UCSD-AML1 (cell line): ENCODE data around the gene SP2.

Experiments
- DNase-seq: peaks from one replicate; lab custom pipeline; 2025; ENCODE audit not compliant: unreplicated experiment; lab: John Stamatoyannopoulos, UW

Gene SP2

DNA sequence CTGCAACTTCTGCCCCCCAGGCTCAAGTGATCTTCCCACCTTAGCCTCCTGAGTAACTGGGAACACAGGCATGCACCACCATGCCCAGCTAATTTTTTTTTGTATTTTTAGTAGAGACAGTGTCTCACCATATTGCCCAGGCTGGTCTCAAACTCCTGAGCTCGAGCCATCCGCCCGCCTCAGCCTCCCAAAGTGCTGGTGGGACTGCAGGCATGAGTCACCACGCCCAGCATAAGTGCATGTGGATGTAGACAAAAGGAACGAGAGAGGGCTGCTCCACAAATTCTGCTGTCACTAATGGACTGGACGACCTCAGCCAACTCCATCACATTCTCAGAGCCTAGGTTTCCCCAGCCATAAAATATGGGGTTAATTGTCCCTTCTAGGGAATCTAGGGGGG is 7.7 kb upstream of the SP2 start:
- no peak for DNase-seq

DNA sequence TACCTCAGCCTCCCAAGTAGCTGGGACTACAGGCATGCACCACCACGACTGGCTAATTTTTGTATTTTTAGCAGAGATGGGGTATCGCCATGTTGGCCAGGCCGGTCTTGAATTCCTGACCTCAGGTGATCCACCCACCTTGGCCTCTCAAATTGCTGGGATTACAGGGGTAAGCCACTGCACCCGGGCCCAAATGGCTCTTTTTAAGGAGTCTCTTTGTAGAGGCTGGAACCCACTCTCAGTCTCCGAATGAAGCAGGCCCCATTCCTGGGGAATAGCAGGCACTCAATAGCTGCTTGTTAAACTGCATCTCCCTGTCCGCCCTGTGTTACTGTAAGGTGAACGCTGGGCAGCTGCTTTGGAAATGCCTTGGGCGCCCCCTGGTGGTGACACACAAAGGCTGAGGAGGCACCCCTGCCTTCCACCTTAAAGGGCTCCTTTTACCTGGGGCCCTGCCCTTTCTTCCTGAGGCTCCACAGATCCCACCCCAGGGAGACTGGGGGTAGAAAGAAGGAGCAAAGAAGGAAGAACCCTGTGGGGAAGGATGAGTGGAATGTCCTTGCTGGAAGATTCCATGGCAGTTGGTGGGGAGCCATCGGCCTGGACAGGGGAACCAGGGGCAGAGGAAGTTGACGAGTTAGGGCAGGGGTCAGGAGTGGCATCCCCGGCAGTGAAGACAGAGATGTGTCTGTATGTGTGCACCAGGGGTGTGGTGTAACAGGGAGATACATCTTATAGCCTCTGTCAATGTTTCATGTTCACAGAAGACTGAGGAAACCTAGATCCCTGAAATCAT is 6.1 kb upstream of the SP2 start:
- DNase-seq, result peak; percentile 82

DNA sequence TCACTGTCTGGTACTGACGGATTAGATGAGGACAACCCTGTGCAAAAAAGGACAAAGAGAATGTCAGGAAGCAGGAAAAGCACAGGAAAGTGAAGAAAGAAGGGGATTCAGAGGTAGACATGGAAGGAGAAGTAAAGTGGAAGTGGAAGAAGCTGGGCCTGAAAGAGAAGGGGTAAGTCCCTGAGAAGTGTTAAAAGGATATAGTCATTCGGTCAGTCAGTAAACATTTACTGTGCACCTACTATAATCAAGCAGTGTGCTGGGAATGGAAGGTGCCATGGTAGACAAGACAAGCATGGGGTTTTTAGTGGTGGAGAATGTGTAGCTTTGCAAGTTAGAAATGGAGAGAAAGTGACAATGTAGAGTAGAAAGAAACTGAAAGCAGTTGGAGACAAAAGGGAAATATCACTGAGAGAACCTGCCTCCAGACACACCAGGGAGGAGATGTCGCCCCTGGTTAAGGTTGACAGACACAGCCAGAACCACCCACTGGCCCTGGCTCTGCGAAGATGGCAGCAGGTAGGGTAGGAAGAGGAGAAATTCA is 4.4 kb upstream of the SP2 start:
- DNase-seq, result no peak

DNA sequence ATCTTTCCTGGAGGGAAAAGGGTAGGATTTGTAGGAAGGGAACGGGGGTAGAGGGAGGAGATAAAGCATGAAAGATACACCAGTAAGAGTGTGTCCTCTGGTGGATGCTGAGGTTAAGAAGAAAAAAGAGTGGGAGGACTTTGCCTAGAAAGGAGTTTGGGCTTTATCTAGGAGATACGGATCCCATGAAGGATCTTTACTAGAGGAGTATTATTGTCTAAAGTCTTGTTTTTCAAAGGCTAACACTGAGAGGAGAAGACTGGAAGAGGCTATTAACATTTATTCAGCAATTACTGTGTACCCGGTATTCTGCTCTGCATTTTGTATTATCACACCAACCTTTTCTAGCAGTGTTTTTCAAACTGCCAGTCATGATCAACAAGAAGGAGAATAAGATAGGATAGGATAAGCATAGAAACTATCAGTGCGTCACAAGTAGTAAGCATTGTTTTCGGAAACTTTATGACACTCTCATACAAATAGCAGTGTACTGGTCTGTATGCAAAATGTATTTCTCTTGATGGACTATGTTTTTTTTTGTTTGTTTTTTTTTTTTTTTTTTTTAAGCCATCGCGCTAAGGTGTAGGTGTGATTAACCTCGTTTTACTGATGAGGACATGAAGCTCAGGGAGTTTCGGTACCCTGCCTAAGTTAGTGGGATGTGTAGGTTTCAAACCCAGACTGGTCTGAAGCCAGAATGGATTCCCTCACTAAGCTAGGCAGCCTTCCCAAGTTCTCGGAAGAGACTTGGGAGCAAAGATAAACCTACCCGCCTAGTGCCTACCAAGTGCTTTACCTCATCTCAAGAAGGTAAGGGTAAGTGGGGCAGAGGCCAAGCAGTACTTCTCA is 1.3 kb upstream of the SP2 start:
- no peak for DNase-seq

- peak; percentile 63 for DNase-seq
These were observed 635 bp upstream of the SP2 start for GRCh38 chr17:47895347-47895855.

GRCh38 chr17:47896672-47897490 is 845 bp downstream of the SP2 start:
- no peak for DNase-seq

- no peak for DNase-seq
These were observed 1.5 kb downstream of the SP2 start for GRCh38 chr17:47897561-47897960.

DNA sequence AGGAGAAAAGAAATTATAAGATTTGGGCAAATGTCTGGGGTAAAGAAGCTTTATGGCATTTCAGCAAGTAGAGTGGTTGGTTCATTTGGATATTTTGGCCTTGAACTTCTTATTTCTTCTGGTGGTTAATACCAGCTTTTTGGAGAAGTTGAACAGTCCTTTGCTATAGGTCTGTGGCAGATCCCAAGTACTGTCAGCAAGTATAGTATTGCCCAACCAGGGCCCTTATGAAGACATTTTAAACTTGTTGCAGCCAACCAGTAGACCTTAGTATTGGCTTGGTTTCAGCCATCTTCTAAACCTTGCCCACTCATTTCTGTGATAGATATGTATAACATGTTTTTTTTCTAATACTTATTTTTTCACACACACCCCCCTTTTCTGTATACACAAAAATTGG is 2.2 kb downstream of the SP2 start:
- DNase-seq, result no peak

GRCh38 chr17:47899643-47900042 is 3.6 kb downstream of the SP2 start:
- DNase-seq, result no peak

- no peak for DNase-seq
These were observed 5.4 kb downstream of the SP2 start for GRCh38 chr17:47901423-47901822.

DNA sequence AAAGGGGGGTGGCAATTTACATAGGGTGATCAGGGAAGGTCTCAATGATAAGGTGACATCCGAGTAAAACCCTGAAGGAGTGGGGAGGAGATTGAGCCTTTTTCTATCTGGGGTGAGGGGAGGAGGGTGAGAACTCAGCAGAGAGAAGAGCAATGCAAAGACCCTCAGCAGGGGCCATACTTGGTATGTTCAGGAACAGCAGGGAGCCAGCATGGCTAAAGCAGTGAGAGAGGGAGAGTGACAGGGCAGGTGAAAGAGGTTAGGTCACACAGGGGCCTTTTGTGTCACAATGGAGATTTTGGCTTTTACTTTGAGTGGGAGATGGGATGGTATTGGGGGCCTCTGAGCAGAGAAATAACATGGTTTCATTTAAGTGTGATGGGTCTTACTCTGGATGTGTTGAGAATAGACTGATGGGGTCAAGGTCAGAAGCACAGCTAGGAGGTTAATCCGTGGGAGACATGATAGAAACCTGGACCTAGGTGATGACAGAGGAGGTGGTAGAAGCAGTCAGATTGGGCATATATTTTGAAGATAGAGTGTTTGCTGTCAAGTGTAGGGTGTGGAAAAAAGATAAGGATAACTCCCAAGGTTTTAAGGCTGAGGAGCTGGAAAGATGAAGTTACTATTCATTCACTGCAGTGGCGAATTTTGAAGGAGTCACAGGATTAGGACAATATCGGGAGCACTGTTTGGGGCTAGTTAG is 6.2 kb downstream of the SP2 start:
- no peak for DNase-seq

GRCh38 chr17:47905221-47905733 is 9.2 kb downstream of the SP2 start:
- DNase-seq, result no peak

DNA sequence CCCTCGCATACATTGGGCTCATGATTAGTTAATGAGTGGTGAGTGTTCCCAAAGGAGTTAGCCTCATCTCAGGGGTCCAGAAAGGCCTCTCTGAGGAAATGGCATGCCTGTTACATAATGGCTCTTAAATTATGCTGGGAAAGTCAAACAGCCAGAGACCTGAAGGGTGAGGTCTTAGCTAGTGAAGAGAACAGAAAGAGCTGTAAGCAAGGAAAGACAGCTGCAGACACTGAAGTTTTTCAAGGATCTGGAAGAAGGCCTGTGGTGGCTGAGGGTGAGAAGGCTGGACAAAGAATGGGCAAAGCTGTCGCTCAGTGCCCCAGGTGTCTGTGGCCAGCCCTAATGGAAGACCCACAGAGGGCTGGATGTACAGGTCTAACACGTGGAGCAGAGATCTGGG is 10.4 kb downstream of the SP2 start:
- no peak for DNase-seq

- DNase-seq, result no peak
These were observed 12.0 kb downstream of the SP2 start for GRCh38 chr17:47907932-47908562.

DNA sequence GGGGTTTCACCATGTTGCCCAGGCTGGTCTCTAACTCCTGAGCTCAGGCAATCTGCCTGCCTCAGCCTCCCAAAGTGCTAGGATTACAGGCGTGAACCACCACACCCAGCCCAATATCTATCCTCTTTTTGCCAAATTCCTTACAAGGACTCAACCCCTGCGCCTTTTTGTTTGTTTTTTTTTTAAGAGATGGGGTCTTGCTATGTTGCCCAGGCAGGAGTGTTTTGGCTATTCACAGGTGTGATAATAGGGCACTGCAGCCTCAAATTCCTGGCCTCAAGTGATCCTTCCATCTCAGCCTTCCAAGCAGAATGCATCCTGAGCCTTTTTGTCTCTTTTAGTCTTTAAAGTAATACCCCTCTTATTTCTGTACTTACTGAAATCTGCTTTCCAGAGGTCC is 17.0 kb downstream of the SP2 start:
- DNase-seq, result no peak

- no peak for DNase-seq
These were observed 18.4 kb downstream of the SP2 start for GRCh38 chr17:47914306-47914948.

- DNase-seq, result no peak
These were observed 19.9 kb downstream of the SP2 start for GRCh38 chr17:47915776-47916398.

DNA sequence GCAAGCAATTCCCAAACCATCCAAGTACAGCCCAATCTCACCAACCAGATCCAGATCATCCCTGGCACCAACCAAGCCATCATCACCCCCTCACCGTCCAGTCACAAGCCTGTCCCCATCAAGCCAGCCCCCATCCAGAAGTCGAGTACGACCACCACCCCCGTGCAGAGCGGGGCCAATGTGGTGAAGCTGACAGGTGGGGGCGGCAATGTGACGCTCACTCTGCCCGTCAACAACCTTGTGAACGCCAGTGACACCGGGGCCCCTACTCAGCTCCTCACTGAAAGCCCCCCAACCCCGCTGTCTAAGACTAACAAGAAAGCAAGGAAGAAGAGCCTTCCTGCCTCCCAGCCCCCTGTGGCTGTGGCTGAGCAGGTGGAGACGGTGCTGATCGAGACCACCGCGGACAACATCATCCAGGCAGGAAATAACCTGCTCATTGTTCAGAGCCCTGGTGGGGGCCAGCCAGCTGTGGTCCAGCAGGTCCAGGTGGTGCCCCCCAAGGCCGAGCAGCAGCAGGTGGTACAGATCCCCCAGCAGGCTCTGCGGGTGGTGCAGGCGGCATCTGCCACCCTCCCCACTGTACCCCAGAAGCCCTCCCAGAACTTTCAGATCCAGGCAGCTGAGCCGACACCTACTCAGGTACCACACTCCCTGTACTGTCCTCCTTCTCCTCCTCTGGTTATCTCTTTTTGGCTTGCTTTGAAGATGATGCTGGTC is 20.6 kb downstream of the SP2 start:
- DNase-seq, result no peak
